ENCODE results near the gene TECPR1. TPM values are rescaled to one million over a fixed set of nuclear protein-coding genes. Genes with fewer than 3 reads are reported as not detected.

The TECPR1 gene
- total and polyA plus RNA-seq, 2 of the 8 experiments (the other 6 are each of a cell fraction or from before 2014, with no cell fraction given): 1.3 to 11.1 TPM

DNA sequence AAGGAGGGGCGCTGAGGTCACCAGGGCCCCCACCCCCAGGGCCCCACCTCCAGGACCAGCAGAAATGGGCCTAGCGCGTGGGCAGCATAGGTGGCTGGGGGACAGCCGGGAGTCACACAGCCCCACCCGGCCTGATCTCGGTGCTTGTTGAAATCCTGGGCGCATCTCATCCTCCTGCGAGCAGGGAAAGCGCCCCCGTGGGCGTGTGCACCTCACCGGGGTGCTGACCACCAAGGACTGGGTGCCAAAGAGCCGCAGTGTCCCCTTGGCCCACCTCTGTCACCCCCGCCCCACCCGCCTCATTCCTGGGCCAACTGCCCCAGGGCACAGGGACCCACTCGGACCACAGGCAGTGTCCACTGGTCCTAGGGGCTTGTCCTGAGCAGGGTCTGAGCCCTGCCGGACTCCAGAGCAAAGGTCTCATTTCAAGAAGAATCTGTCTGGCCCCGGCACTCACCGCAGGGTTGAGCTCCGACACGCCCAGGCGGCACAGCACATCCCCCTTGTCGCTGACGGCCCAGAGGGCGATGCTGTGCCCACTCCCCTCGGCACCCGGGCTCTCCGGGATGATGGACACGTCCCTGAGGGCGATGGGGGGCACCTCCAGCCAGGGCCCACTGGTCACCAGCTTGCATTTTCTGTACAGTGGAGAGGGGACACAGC lies 29.4 kb downstream of the TECPR1 start (continued):
- TF ChIP-seq CHD7 (IDR thresholded peaks at IDR 0.05; ENCODE audit: insufficient replicate concordance, low read length) (no peak), SP1 (IDR thresholded peaks at IDR 0.05; ENCODE audit: low read depth, low read length) (no peak), BACH1 (IDR thresholded peaks at IDR 0.05; ENCODE audit: low read length) (no peak), SUZ12 (IDR thresholded peaks at IDR 0.05; ENCODE audit: low read length) (no peak), KDM4A (IDR thresholded peaks at IDR 0.05; ENCODE audit: low read depth, low read length, severe bottlenecking) (no peak), TAF1 (IDR thresholded peaks at IDR 0.05; ENCODE audit: low read depth, low read length) (no peak), KDM5A (IDR thresholded peaks at IDR 0.05; ENCODE audit: low read length) (no peak), BCL11A (IDR thresholded peaks at IDR 0.05; ENCODE audit: low read depth in 2 of 2, low read length in 2 of 2) (no peak), CEBPB (IDR thresholded peaks at IDR 0.05; ENCODE audit: low read depth, low read length) (no peak), SIRT6 (IDR thresholded peaks at IDR 0.05; ENCODE audit: low read length) (no peak), ZNF274 (IDR thresholded peaks at IDR 0.05; ENCODE audit: borderline replicate concordance, extremely low read depth, low read length) (no peak)
